Myometrial cell (primary cell): ENCODE data around the gene AMTN. TPM values are rescaled to one million over a fixed set of nuclear protein-coding genes. Genes with fewer than 3 reads are reported as not detected.

Experiments used
- total RNA-seq: library from RNA; depleted of rRNA; stranded (reverse); fragments of >200 nt; gene quantifications from 2 replicates; pipeline ENCODE4 v1.2.3, GENCODE V29; 2015

Gene AMTN
- not detected in 2 replicates for total RNA-seq

GRCh38 chr4:70518269-70518668 is at the start of gene AMTN:
AMTN (plus strand) TSS chr4:70518569; CDS start chr4:70518778, 209 bp downstream.

GRCh38 chr4:70471897-70472296 is 46.5 kb upstream of the AMTN start, which contains the start of gene MUC7:
MUC7 (plus strand) TSS chr4:70472197; CDS start chr4:70474022, 1,825 bp downstream.

Other genes with a start within 250 kb of the AMTN start
- gene CABS1, start 183.6 kb upstream of the AMTN start, total RNA-seq = not detected in 2 replicates
- gene SMR3A, start 157.8 kb upstream of the AMTN start, total RNA-seq = not detected in 2 replicates
- gene SMR3B, start 135.4 kb upstream of the AMTN start, total RNA-seq = not detected in 2 replicates
- gene OPRPN, start 120.6 kb upstream of the AMTN start, total RNA-seq = not detected in 2 replicates
- gene MUC7, start 46.4 kb upstream of the AMTN start, total RNA-seq = not detected in 2 replicates
- gene AMBN, start 73.7 kb downstream of the AMTN start, total RNA-seq = not detected in 2 replicates
- gene ENAM, start 110.2 kb downstream of the AMTN start, total RNA-seq = under 0.01 TPM in 2 replicates
- 1.7 and 1.9 TPM in 2 replicates for gene JCHAIN, start 147.9 kb downstream of the AMTN start, total RNA-seq
- 16.1 and 20.9 TPM in 2 replicates for gene UTP3, start 170.0 kb downstream of the AMTN start, total RNA-seq
- 17.7 and 25.9 TPM in 2 replicates for gene RUFY3, start 203.4 kb downstream of the AMTN start, total RNA-seq